ENCODE results near the gene SLC35F3.
A peak's percentile ranks its signal among the peaks of the same experiment; 100 is the strongest.
"Not testable (repeated sequence)": the region's sequence is repeated elsewhere in the genome, so short reads cannot be mapped to it uniquely, and the experiment has no call there.

The SLC35F3 gene

DNA sequence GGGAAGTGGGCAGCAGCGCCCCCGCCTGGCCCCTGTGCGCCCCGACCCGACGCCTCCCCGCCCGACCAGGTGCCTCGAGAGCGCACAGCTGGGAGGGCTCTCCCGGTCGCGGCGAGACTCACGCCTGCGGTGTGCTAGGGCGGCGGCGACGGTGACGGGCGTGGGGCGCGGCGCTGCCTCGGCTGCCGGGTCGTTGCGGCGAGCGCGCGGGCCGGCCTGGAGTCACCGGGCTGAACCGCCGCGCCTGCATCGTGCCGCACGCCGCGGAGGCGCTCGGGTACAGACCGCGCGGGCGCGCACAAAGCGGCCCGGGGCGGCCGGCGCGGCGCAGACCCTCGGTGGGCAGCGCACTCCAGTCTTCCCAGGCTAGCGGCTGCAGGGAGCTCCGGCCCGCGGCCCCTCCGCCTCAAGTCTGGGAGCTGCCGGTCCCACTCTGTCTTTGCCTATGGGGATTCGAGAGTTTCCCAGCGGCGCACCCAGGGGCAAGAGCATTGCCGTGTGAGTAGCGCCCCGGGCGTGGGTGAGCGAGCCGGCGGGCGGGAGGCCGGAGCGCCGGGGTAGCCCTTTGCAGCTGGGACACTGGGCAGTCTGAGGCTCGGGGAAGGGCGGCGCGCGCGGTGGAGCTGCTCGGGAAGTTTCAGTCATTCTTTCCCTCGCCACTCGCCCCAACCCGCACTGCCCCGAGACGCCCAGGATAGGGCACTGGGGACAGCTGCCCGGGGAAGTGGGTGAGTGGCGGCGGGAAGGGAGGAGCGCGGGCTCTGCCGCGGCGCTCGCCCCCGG, at the start of gene SLC35F3:
Gene SLC35F3 (plus strand): TSS at position 44 of the 783 bp plus-strand sequence.
- DNase-seq, result peak; percentile 60

DNA sequence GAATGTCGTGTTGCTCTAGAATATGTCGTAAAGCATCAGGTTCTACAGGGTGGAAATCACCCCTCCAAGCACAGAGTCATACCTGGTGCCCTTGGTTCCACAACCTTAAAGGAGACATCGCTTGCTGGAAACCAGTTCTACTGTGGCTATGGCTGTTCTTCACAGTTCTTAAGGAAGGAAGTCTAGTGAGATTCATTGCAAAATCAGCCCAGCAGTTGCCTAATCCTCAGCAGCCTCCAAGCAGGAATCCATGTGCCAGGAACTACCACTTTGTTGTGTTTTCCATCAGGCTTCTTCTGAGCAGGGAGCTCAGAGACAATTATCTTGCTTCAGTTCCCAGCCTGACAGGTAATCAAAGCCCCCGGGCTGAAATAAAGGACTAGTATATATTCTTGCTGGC, 45.0 kb upstream of the SLC35F3 start:
- no peak for DNase-seq

DNA sequence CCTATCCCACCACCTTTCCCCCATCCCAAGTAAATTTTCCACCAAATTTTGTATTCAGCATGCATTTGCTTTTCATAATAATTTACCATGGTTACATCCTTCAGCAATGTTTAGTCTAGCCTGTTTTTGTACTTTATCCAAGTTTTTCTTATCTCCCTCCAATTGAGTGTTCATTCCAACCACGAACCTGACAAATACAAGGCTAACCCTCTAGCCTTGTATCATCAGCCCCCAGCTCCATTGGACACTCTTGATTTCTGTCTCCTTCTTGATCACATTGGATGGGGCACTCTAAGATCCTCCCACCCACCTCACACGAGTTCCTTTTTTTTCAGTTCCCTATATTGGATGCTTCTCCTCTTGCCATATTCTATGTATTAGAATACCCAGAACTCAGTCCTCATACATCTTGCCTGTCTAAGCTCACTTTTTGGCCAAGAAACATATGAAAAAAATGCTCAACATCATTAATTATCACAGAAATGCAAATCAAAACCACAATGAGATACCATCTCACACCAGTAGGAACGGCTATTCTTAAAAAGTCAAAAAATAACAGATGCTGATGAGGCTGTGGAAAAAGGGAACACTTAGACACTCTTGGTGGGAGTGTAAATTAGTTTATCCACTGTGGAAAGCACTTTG, 40.5 kb upstream of the SLC35F3 start:
- no peak for DNase-seq

DNA sequence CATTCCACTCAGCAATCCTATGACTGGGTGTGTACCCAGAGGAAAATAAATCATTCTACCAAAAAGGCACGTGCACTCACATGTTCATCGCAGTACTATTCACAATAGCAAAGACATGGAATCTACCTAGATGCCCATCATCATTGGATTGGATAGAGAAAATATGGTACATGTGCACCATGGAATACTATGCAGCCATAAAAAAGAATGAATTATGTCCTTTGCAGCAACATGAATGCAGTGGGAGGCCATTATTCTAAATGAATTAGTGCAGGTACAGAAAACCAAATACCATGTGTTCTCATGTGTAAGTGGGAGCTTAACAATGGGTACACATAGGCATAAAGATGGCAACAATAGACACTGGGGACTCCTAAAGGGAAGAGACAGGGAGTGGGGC, 39.9 kb upstream of the SLC35F3 start:
- no peak for DNase-seq

- DNase-seq, result no peak
Observed at GRCh38 chr1:233865216-233865615, 39.3 kb upstream of the SLC35F3 start.

DNA sequence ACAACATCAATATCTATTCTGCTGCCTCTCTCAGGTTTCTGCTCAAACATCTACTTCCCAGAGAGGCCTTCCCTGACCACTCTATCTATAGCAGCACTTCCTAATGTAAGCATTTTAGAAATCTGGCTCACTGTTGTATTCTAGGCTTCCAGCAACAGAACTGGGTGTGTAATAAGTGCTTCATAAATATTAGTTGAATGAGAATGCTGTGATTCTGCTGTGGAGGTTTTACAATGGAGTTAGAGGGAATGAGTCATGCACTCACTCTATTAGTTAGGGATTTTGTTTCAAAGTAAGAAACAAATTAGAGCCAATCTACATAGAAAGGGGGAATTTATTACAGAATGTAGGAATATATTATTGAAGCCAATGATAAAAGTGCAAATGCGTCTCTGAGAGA, 38.6 kb upstream of the SLC35F3 start:
- DNase-seq, result no peak

GRCh38 chr1:233867028-233867427, 37.4 kb upstream of the SLC35F3 start:
- no peak for DNase-seq

- DNase-seq, result no peak
Observed at GRCh38 chr1:233868461-233868860, 36.0 kb upstream of the SLC35F3 start.

DNA sequence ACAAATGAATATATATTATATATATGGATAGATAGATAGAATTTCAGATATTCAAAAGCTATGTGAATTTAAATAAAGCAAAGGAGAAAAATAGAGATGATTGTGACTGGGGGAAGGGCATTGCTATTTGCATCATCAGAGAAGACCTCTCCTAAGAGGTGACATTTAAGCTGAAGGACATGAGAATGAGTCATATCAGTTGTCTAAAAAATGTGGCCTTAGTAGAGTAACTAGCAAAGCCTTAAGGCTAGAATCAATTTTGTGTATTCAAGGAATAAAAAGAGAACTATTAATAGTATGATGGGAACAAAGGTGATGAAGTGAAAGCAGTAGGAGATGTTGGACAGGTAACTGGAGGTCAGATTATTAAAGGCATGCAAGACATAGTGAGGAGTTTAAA, 34.8 kb upstream of the SLC35F3 start:
- no peak for DNase-seq

DNA sequence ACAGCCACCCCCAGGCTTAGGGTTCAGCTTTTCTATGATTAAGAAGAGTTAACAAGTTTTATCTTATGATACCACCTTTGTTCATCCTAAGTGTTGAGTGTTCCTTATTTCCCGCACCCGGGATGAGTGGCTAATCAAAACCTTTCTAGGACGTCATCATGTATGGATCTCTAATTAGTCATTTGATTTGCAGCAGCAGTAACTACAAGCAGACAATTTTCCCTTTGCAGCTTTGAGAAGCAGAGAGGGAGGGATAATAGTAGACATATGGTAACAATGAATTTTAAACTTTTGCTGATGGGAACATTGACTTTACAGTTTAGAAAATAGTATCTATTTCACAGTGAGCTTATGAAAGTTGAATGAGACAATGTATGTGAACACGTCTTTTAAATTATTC, 30.8 kb upstream of the SLC35F3 start:
- no peak for DNase-seq

- DNase-seq, result no peak
Observed at GRCh38 chr1:233879841-233880240, 24.6 kb upstream of the SLC35F3 start.

DNA sequence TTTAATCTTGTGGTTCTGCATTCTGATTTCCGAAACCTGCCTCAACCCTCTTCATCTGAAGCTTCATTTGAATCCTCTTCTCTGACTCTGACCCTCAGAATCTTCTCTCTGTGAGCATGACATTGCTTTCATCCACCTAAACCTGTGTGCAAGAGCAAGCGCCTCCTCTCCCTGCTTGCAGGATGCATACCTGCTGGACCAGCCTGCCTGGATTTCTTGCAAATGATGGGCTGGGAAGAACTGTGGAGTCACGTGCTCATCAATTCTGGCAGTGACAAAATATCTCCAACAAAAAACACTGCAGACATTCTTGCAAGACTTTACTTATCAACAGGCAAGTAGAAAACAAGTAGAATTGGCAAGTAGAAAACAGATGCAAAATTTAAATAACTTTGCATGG, 20.8 kb upstream of the SLC35F3 start:
- no peak for DNase-seq

- DNase-seq, result no peak
Observed at GRCh38 chr1:233884461-233885151, 19.9 kb upstream of the SLC35F3 start.

GRCh38 chr1:233885196-233885920, 19.1 kb upstream of the SLC35F3 start:
- no peak for DNase-seq

- DNase-seq, result not testable (repeated sequence)
Observed at GRCh38 chr1:233891151-233891550, 13.3 kb upstream of the SLC35F3 start.

GRCh38 chr1:233897325-233898162, 6.9 kb upstream of the SLC35F3 start:
- no peak for DNase-seq

GRCh38 chr1:233901495-233901894, 3.0 kb upstream of the SLC35F3 start:
- no peak for DNase-seq

DNA sequence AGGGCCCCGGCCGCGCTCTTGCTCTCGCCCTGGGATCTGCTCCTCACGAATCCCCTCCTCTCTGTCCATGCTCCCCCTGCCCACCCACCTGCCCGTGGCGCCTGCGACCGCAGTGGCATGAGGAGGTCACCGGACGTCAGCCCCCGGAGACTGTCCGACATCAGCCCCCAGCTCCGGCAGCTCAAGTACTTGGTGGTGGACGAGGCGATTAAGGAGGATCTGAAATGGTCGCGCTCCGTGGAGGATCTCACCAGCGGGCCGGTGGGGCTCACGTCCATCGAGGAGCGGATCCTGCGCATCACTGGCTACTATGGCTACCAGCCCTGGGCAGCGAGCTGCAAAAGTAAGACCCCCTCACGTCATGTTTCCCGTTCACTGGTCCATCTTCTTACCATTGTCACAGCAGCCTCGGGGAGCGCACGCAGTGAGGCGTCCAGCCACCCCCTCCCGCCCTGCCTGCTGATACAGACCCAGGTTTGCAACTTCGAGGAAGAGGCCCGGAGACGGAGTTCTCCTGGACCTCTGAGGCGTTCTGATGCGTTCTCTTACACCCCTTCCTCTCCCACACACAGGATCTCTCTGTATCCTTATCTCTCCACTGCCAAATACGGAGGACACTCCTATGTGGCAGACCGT, 1.1 kb downstream of the SLC35F3 start:
- DNase-seq, result no peak

DNA sequence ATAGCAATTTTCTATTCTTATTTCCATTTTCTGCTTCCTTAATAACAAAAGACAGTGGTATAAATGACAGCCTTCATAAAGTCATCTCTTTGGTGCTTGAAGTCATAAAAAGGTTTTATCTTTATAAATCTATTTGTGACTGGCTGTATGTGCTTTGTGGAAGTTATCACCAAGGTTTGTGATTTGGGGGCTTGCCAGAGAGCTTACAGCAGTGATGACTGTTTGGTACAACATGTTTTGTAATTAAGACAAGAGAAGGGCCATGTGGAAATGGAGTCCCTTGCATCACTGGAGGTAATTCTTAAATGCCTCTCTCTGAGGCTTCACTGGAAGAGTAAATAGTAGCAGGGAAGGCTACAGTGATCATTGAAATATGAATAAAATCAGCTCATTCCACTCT, 2.7 kb downstream of the SLC35F3 start:
- DNase-seq, result no peak

DNA sequence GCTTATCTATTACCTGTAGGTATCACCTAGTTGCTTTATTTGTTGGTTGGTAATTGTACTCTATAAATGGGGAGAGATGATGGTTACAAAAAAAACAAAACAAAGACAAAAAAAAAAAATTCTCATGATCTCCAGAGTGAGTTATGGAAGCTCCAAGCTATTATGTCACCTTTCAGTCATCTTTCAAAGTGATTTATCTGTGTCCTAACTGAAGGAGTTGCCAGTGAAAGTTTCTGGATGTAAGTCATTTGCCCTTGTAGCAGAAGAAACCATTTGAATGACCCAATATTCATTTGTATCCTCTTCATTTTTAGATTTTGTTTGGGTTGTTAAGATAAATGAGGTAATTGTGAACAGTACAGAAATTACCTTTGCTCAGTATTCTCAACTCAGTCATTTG, 3.6 kb downstream of the SLC35F3 start:
- no peak for DNase-seq

- no peak for DNase-seq
Observed at GRCh38 chr1:233909195-233909594, 4.7 kb downstream of the SLC35F3 start.

GRCh38 chr1:233912447-233912846, 8.0 kb downstream of the SLC35F3 start:
- DNase-seq, result no peak
